Lower lobe of right lung (tissue), 2 donors: ENCODE measurements around the gene KCNJ10. TPM values are rescaled to one million over a fixed set of nuclear protein-coding genes. Genes with fewer than 3 reads are reported as not detected.
A peak's percentile ranks its signal among the peaks of the same experiment; 100 is the strongest.

Source experiments
- ATAC-seq, 2 donors: fragments of 200-7000 bp; cut with Tn5 transposase; one replicate each; pipeline ENCODE4 v1.9.1; 2020 to 2022; ENCODE audit warnings: mild to moderate bottlenecking in 2 of 2, moderate library complexity in 2 of 2
- DNase-seq: peaks from one replicate; pipeline ENCODE4 v3.0.0-alpha.2; 2020
- H3K27ac ChIP-seq: fragments of 200-600 bp; one replicate; pipeline ENCODE4 v1.8.0; 2022
- H3K27me3 ChIP-seq: fragments of 200-600 bp; one replicate; pipeline ENCODE4 v1.8.0; 2022; ENCODE audit warnings: low read depth
- H3K36me3 ChIP-seq: fragments of 200-600 bp; one replicate; pipeline ENCODE4 v1.8.0; 2022; ENCODE audit warnings: mild to moderate bottlenecking
- H3K4me1 ChIP-seq: fragments of 200-600 bp; one replicate; pipeline ENCODE4 v1.8.0; 2022
- H3K4me3 ChIP-seq: fragments of 200-600 bp; one replicate; pipeline ENCODE4 v1.8.0; 2022; ENCODE audit warnings: mild to moderate bottlenecking
- H3K9me3 ChIP-seq: fragments of 200-600 bp; one replicate; pipeline ENCODE4 v1.8.0; 2022
- intact Hi-C: fragments of 100-400 bp; cut with DNase I; formaldehyde crosslinking; loops from one replicate; pipeline ENCODE4 v1.11.0; 2022
- total RNA-seq: library from RNA; stranded (reverse); fragmentation: NEBNext Ultra II Directional; extraction: Animal tissue kit (Norgen Biotek cat#: 25700); gene quantifications from one replicate; pipeline ENCODE4 v1.2.1, GENCODE V29; 2021
- TF ChIP-seq, protein P1 (sequence below): fragments of 200-600 bp; IDR thresholded peaks from one replicate; pipeline ENCODE4 v1.8.0; 2022; ENCODE audit warnings: antibody characterized with exemption, mild to moderate bottlenecking
- donor health status: DM: no; HTN: yes; CAD: no; lungs with severe emphysema.

KCNJ10 gene
- total RNA-seq, 1 donor from 2014 or later: 0.15 TPM

DNA sequence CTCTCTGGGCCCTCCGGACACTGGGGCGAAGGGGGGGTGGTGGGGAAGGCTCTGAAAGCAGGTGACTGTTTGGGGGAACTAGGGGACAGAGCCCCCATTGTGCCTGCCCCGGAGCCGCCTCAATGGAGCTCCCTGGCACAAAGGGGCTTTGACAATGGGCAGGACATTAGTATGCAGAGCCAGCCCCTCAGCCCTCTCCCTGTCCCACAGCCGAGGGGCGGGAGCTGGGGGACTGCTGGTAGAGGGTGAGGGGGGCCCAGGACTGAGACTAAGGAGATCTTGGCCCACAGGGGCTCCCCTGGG, 7.8 kb downstream of the KCNJ10 start:
- DNase-seq: no peak
- Histone ChIP-seq H3K27ac (no peak overlapping the region), H3K36me3 (no peaks in the 10 kb centered on the region), H3K9me3 (no peaks in the 10 kb centered on the region), H3K27me3 (peaks cover 5% of the 10 kb centered on the region), H3K4me3 (no peak overlapping the region), H3K4me1 (no peaks in the 10 kb centered on the region)
- TF ChIP-seq, protein P1, sequence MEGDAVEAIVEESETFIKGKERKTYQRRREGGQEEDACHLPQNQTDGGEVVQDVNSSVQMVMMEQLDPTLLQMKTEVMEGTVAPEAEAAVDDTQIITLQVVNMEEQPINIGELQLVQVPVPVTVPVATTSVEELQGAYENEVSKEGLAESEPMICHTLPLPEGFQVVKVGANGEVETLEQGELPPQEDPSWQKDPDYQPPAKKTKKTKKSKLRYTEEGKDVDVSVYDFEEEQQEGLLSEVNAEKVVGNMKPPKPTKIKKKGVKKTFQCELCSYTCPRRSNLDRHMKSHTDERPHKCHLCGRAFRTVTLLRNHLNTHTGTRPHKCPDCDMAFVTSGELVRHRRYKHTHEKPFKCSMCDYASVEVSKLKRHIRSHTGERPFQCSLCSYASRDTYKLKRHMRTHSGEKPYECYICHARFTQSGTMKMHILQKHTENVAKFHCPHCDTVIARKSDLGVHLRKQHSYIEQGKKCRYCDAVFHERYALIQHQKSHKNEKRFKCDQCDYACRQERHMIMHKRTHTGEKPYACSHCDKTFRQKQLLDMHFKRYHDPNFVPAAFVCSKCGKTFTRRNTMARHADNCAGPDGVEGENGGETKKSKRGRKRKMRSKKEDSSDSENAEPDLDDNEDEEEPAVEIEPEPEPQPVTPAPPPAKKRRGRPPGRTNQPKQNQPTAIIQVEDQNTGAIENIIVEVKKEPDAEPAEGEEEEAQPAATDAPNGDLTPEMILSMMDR: no peak
- intact Hi-C loops: no loop called here
- ATAC-seq: peak in 1 of 2 donors; percentile 4

GRCh38 chr1:160061369-160062229, 8.4 kb downstream of the KCNJ10 start:
- H3K9me3 ChIP-seq: no peaks in the 10 kb centered on the region
- no peaks in the 10 kb centered on the region for H3K4me1 ChIP-seq
- intact Hi-C loops: no loop called here
- DNase-seq (no peak), ATAC-seq (peak in 1 of 2 donors; percentile 17)
- TF ChIP-seq, protein P1: no peak
- H3K4me3 ChIP-seq: no peak overlapping the region
- H3K36me3 ChIP-seq: no peaks in the 10 kb centered on the region
- H3K27me3 ChIP-seq: peaks cover 5% of the 10 kb centered on the region
- no peak overlapping the region for H3K27ac ChIP-seq

DNA sequence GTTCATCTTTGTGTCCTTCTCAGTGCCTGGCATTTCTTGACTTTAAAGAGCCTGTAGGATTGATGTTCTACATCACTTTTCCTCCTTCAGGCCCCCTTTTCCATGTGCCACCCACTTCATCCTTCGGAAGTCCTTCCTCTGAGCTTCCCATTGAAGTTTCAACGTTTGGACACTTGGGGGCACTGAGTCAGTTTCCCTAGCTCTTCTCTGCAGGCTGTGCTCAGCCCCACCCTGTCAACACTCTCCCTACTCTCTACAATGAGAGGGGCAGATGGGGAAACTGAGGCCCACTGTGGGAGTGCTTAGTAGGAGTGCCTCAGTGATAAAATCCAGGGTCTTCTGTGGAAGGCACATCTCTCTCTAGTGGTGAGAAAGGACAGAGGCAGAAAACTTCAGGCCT, 11.9 kb downstream of the KCNJ10 start:
- Histone ChIP-seq H3K36me3 (no peaks in the 10 kb centered on the region), H3K27ac (no peak overlapping the region), H3K27me3 (peaks cover 9% of the 10 kb centered on the region), H3K9me3 (no peaks in the 10 kb centered on the region), H3K4me1 (no peaks in the 10 kb centered on the region), H3K4me3 (no peak overlapping the region)
- no peak for DNase-seq
- no peak for ATAC-seq
- TF ChIP-seq, protein P1: peak; percentile 26
- intact Hi-C loops: no loop called here

DNA sequence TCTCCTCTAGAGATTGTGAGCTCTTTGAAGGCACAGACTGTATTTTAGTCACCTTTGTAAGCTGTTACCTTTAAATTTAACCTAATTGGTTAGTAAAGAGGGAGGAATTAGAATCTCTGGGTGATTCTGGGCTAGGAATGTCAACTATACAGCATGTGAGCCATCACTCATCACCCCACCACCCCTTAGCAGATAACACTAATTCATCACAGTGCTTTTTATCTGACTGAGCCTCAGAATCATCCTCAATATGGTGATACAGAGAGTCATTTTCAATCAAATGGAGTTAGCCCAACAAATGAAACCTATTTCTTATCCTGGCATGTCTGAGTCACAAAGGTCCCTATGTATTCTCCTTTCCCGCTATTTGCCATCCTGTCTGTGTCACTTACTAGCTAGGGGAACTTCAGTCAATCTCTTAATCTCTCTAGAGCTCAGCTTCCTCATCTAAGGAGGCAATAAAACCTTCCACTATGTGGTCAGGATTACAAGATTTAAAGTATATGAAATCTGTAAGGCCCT, 13.3 kb downstream of the KCNJ10 start:
- TF ChIP-seq, protein P1: no peak
- peaks cover 4% of the 10 kb centered on the region for H3K27me3 ChIP-seq
- intact Hi-C loops: no loop called here
- no peak overlapping the region for H3K4me3 ChIP-seq
- ATAC-seq (no peak), DNase-seq (no peak)
- no peaks in the 10 kb centered on the region for H3K4me1 ChIP-seq
- no peak overlapping the region for H3K27ac ChIP-seq
- no peaks in the 10 kb centered on the region for H3K36me3 ChIP-seq
- H3K9me3 ChIP-seq: no peaks in the 10 kb centered on the region

- TF ChIP-seq, protein P1: no peak
- Histone ChIP-seq H3K4me3 (no peak overlapping the region), H3K36me3 (no peaks in the 10 kb centered on the region), H3K9me3 (no peaks in the 10 kb centered on the region), H3K27ac (no peak overlapping the region), H3K27me3 (peaks cover 4% of the 10 kb centered on the region), H3K4me1 (no peaks in the 10 kb centered on the region)
- DNase-seq: no peak
- no peak for ATAC-seq
- intact Hi-C loops: no loop called here
Measured at GRCh38 chr1:160053548-160054365, 16.2 kb downstream of the KCNJ10 start.
